Measurements from ENCODE around the gene ORC2.

Gene ORC2

DNA sequence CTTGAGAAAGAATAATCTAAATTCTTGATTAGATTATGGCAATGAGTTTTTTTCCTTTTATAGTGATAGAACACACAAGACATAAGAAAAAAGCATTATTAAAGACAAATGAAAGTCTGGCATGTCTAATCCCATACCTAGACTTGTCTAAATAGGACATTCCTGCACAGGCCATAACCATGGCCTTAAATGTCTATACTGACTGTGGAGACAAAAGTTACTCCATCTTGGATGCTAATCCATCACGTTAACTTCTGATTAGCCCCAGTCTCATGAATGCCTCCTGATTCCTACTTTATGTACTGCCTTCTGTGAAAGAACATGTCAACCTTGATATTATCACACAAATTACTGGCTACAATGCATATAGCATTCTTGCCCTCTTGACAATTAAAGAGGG, 23.6 kb downstream of the ORC2 start:
- Histone ChIP-seq H3K4me1 (ENCODE audit: low read length) (peaks cover 29% of the 10 kb centered on the region), H3K9me3 (ENCODE audit: insufficient read depth, low read length) (no peaks in the 10 kb centered on the region), H3K27me3 (ENCODE audit: low read depth, low read length) (no peaks in the 10 kb centered on the region), H3K27ac (ENCODE audit: low read length) (no peak overlapping the region), H4K20me1 (ENCODE audit: insufficient read depth, low read length) (no peaks in the 10 kb centered on the region), H2AFZ (ENCODE audit: low read depth, low read length) (no peak overlapping the region), H3K9ac (ENCODE audit: low read length) (no peak overlapping the region), H3K4me2 (ENCODE audit: low read length) (no peak overlapping the region), H3K79me2 (ENCODE audit: low read length) (no peaks in the 10 kb centered on the region), H3K4me3 (ENCODE audit: low read length) (no peak overlapping the region), H3K36me3 (replicated peaks; ENCODE audit: low read depth, low read length) (peaks cover 45% of the 10 kb centered on the region)
- TF ChIP-seq EZH2phosphoT487 (IDR thresholded peaks at IDR 0.05; ENCODE audit: low read depth) (no peak), CTCF (IDR thresholded peaks at IDR 0.05; ENCODE audit: low read depth, low read length) (no peak)

DNA sequence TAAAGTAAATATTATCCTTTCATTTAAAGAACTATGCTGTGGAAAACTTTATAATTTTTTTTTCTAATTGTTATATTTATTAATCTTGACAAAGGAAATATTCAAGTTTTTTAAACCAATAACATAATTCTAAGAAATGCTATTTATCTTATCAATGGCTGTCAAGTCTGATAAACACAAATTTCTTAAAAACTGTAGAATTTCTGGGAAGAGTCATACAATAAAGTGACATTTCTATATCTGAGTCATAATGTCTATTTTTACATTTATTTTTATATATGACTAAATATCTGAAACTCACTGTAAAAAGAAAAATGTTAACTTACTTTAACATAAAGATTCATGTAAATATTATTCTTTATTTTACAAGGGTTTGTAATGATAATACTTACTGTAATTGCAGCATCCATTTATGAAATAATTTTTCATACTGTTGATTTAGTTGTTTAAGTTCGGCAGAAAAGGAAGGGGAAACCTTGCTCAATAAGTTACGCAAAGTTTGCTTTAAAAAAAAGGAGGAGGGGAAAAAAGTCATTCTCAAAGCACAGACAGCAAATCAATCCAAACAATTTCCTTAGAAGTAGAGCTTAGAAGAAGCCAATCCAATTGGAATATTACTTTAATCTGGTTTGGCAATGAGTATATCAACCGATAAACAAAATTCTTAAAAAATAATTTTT, 32.4 kb downstream of the ORC2 start:
- H3K36me3 ChIP-seq (replicated peaks; ENCODE audit: low read depth, low read length): peaks cover 22% of the 10 kb centered on the region
- H3K27ac ChIP-seq (ENCODE audit: low read length): no peak overlapping the region
- H3K4me1 ChIP-seq (ENCODE audit: low read length): no peaks in the 10 kb centered on the region
- H3K79me2 ChIP-seq (ENCODE audit: low read length): no peaks in the 10 kb centered on the region
- H3K9ac ChIP-seq (ENCODE audit: low read length): no peak overlapping the region
- no peaks in the 10 kb centered on the region for H3K9me3 ChIP-seq (ENCODE audit: insufficient read depth, low read length)
- no peak for TF ChIP-seq CTCF (IDR thresholded peaks at IDR 0.05; ENCODE audit: low read depth, low read length)
- no peak for TF ChIP-seq EZH2phosphoT487 (IDR thresholded peaks at IDR 0.05; ENCODE audit: low read depth)
- H4K20me1 ChIP-seq (ENCODE audit: insufficient read depth, low read length): no peaks in the 10 kb centered on the region
- H2AFZ ChIP-seq (ENCODE audit: low read depth, low read length): no peak overlapping the region
- no peak overlapping the region for H3K4me2 ChIP-seq (ENCODE audit: low read length)
- H3K27me3 ChIP-seq (ENCODE audit: low read depth, low read length): no peaks in the 10 kb centered on the region
- H3K4me3 ChIP-seq (ENCODE audit: low read length): no peak overlapping the region

- no peaks in the 10 kb centered on the region for H3K79me2 ChIP-seq (ENCODE audit: low read length)
- TF ChIP-seq EZH2phosphoT487 (IDR thresholded peaks at IDR 0.05; ENCODE audit: low read depth): no peak
- TF ChIP-seq CTCF (IDR thresholded peaks at IDR 0.05; ENCODE audit: low read depth, low read length): no peak
- no peaks in the 10 kb centered on the region for H3K27me3 ChIP-seq (ENCODE audit: low read depth, low read length)
Measured at GRCh38 chr2:200929334-200930249, 33.9 kb downstream of the ORC2 start.

DNA sequence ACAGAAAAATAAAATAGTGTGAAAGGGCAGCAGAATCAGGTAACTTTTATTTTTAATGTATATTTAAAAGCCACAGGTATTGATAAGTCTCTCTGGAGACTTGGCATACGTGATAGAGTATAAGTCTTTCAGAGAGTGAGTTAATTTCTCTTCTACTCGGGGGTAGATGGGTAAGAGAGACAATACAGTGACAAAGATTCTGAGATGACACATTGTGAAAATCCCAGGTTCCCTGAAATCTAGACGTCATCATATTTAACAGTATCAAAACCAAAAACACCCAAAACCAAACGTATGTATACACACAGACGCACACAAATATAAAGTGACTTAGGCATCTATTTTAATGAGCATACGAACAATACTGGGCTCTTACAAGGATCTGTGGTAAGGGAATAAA, 41.0 kb downstream of the ORC2 start:
- no peak overlapping the region for H3K9ac ChIP-seq (ENCODE audit: low read length)
- TF ChIP-seq CTCF (IDR thresholded peaks at IDR 0.05; ENCODE audit: low read depth, low read length) (no peak), EZH2phosphoT487 (IDR thresholded peaks at IDR 0.05; ENCODE audit: low read depth) (no peak)
- no peaks in the 10 kb centered on the region for H3K27me3 ChIP-seq (ENCODE audit: low read depth, low read length)
- H3K4me1 ChIP-seq (ENCODE audit: low read length): peaks cover 5% of the 10 kb centered on the region
- H4K20me1 ChIP-seq (ENCODE audit: insufficient read depth, low read length): no peaks in the 10 kb centered on the region
- H3K9me3 ChIP-seq (ENCODE audit: insufficient read depth, low read length): no peaks in the 10 kb centered on the region
- H3K36me3 ChIP-seq (replicated peaks; ENCODE audit: low read depth, low read length): peaks cover 25% of the 10 kb centered on the region
- H3K4me3 ChIP-seq (ENCODE audit: low read length): no peak overlapping the region
- no peaks in the 10 kb centered on the region for H3K79me2 ChIP-seq (ENCODE audit: low read length)
- H2AFZ ChIP-seq (ENCODE audit: low read depth, low read length): no peak overlapping the region
- no peak overlapping the region for H3K27ac ChIP-seq (ENCODE audit: low read length)
- H3K4me2 ChIP-seq (ENCODE audit: low read length): no peak overlapping the region

More at GRCh38 chr2:200929334-200930249, 33.9 kb downstream of the ORC2 start:
- H3K4me2 ChIP-seq (ENCODE audit: low read length): no peak overlapping the region
- H3K4me1 ChIP-seq (ENCODE audit: low read length): no peaks in the 10 kb centered on the region
- H3K4me3 ChIP-seq (ENCODE audit: low read length): no peak overlapping the region
- H2AFZ ChIP-seq (ENCODE audit: low read depth, low read length): no peak overlapping the region
- no peaks in the 10 kb centered on the region for H3K9me3 ChIP-seq (ENCODE audit: insufficient read depth, low read length)
- no peak overlapping the region for H3K27ac ChIP-seq (ENCODE audit: low read length)
- H3K36me3 ChIP-seq (replicated peaks; ENCODE audit: low read depth, low read length): peaks cover 16% of the 10 kb centered on the region
- no peak overlapping the region for H3K9ac ChIP-seq (ENCODE audit: low read length)
- H4K20me1 ChIP-seq (ENCODE audit: insufficient read depth, low read length): no peaks in the 10 kb centered on the region
